ENCODE data around the gene ANXA9. TPM values are rescaled to one million over a fixed set of nuclear protein-coding genes. Genes with fewer than 3 reads are reported as not detected.

ANXA9 gene
- total RNA-seq, 1 experiment from 2014 or later = 2.7 TPM

DNA sequence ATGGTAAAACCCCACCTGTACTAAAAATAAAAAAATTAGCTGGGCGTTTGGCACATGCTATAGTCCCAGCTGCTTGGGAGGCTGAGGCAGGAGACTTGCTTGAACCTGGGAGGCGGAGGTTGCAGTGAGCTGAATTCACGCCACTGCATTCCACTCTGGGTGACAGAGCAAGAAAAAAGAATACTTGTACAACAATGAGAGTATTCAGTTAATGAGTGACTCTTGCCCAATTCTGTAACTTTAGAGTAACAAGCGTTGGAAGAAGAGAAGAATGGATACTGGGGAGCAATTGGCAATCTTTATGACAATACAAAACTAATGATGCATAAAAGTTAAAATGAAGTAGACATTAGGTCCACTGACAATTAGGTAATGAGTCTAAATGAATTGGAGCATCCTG, 10.5 kb downstream of the ANXA9 start:
- Histone ChIP-seq H4K20me1 (ENCODE audit: insufficient read depth) (no peaks in the 10 kb centered on the region), H3K36me3 (ENCODE audit: control insufficient read depth in 1 of 2, insufficient read depth in 2 of 2, low read length in 2 of 2) (no peaks in the 10 kb centered on the region), H3K27ac (ENCODE audit: low read depth, low read length) (no peak overlapping the region), H2AFZ (ENCODE audit: low read depth, low read length, poor library complexity, severe bottlenecking) (no peak overlapping the region), H3K9me3 (ENCODE audit: control insufficient read depth in 1 of 2, insufficient read depth in 1 of 2, low read depth in 1 of 2, low read length in 2 of 2) (no peaks in the 10 kb centered on the region), H3K27me3 (ENCODE audit: insufficient read depth, low read length) (no peaks in the 10 kb centered on the region), H3K4me1 (ENCODE audit: control insufficient read depth in 1 of 2, insufficient read depth in 2 of 2, low read length in 2 of 2) (peaks cover 6 to 12% of the 10 kb centered on the region in 2 experiments; a peak in 2 of 4 replicates), H3K9ac (ENCODE audit: low read length) (no peak overlapping the region), H3K79me2 (ENCODE audit: insufficient read depth, low read length) (no peaks in the 10 kb centered on the region), H3K4me3 (replicated peaks in 1 of 2; ENCODE audit: low read depth in 1 of 2, low read length in 2 of 2) (no peak overlapping the region), H3K4me2 (ENCODE audit: low read length) (no peak overlapping the region), H3K9me2 (ENCODE audit: insufficient read depth) (no peaks in the 10 kb centered on the region)
- no peak for TF ChIP-seq EZH2phosphoT487 (IDR thresholded peaks at IDR 0.05; ENCODE audit: borderline replicate concordance)
- no peak for TF ChIP-seq POLR2AphosphoS5 (IDR thresholded peaks at IDR 0.05; ENCODE audit: low read depth, low read length)
- no peak for TF ChIP-seq EGR1 (IDR thresholded peaks at IDR 0.05; ENCODE audit: low read depth)
- TF ChIP-seq JUND (IDR thresholded peaks at IDR 0.05) = no peak
- TF ChIP-seq YY1 (IDR thresholded peaks at IDR 0.05; ENCODE audit: extremely low read depth, insufficient replicate concordance, low read depth, low read length) = no peak
- no peak for TF ChIP-seq CTCF (IDR thresholded peaks at IDR 0.05 in 2 of 3, conservative IDR thresholded peaks at IDR 0.05 in 1 of 3; ENCODE audit: borderline replicate concordance in 1 of 3, insufficient read depth in 1 of 3, low read depth in 2 of 3, low read length in 2 of 3)
- no peak for TF ChIP-seq ZNF274 (IDR thresholded peaks at IDR 0.05; ENCODE audit: low read depth, low read length)
- TF ChIP-seq CBX3 (IDR thresholded peaks at IDR 0.05; ENCODE audit: low read depth) = no peak
- TF ChIP-seq EZH2 (IDR thresholded peaks at IDR 0.05) = no peak
- TF ChIP-seq MAX (IDR thresholded peaks at IDR 0.05) = no peak
- TF ChIP-seq SIN3A (IDR thresholded peaks at IDR 0.05; ENCODE audit: low read depth) = no peak
- no peak for TF ChIP-seq FOSL1 (IDR thresholded peaks at IDR 0.05; ENCODE audit: low read depth)
- TF ChIP-seq ZFX (IDR thresholded peaks at IDR 0.05) = no peak
- TF ChIP-seq SP1 (IDR thresholded peaks at IDR 0.05; ENCODE audit: low read depth) = no peak
- TF ChIP-seq POLR2A (IDR thresholded peaks at IDR 0.05; ENCODE audit: borderline replicate concordance, extremely low read depth, insufficient read depth, insufficient read length) = no peak
- TF ChIP-seq RAD21 (IDR thresholded peaks at IDR 0.05; ENCODE audit: low read depth) = no peak
- TF ChIP-seq ELF1 (IDR thresholded peaks at IDR 0.05; ENCODE audit: borderline replicate concordance, low read depth) = no peak
- TF ChIP-seq, protein P1, sequence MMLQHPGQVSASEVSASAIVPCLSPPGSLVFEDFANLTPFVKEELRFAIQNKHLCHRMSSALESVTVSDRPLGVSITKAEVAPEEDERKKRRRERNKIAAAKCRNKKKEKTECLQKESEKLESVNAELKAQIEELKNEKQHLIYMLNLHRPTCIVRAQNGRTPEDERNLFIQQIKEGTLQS (IDR thresholded peaks at IDR 0.05) = no peak
- TF ChIP-seq TCF7L2 (IDR thresholded peaks at IDR 0.05; ENCODE audit: borderline replicate concordance, extremely low read depth, insufficient read depth, insufficient read length) = no peak
- no peak for TF ChIP-seq REST (IDR thresholded peaks at IDR 0.05; ENCODE audit: low read depth)
- ATAC-seq (no peak), DNase-seq (ENCODE audit: low read depth, low spot score) (no peak)
- POLR2A ChIA-PET = no interaction called here
- CTCF ChIA-PET = no interaction called here
- RAD21 ChIA-PET (ENCODE audit: low non-redundant PET in 1 of 2, low total read pairs in 2 of 2, uncharacterized antibody in 2 of 2, unreplicated experiment in 2 of 2) = no interaction called here
- intact Hi-C loops (cut with micrococcal nuclease) = no loop called here
- no TSS peak for BruUV-seq (replicated peaks)
